GM19455 (cell line): Measurements from ENCODE around the gene DCLRE1B.
"Not testable (repeated sequence)": the region's sequence is repeated elsewhere in the genome, so short reads cannot be mapped to it uniquely, and the experiment has no call there.

Experiments used
- ATAC-seq: cut with Tn5 transposase; IDR thresholded peaks from one replicate; pipeline ENCODE4 v1.9.1; 2021; ENCODE audit not compliant: unreplicated experiment

The DCLRE1B gene

GRCh38 chr1:113946678-113947387 lies 41.7 kb downstream of the DCLRE1B start:
- no peak for ATAC-seq

- no peak for ATAC-seq
These were observed 42.4 kb downstream of the DCLRE1B start for GRCh38 chr1:113947388-113948107.

GRCh38 chr1:113948151-113948550 lies 43.0 kb downstream of the DCLRE1B start:
- not testable (repeated sequence) for ATAC-seq

- no peak for ATAC-seq
These were observed 43.9 kb downstream of the DCLRE1B start for GRCh38 chr1:113949007-113949406.

GRCh38 chr1:113950908-113951307 lies 45.8 kb downstream of the DCLRE1B start:
- no peak for ATAC-seq

GRCh38 chr1:113951719-113952118 lies 46.6 kb downstream of the DCLRE1B start:
- no peak for ATAC-seq

- no peak for ATAC-seq
These were observed 52.9 kb downstream of the DCLRE1B start for GRCh38 chr1:113957984-113958383.

- no peak for ATAC-seq
These were observed 53.6 kb downstream of the DCLRE1B start for GRCh38 chr1:113958691-113959090.

GRCh38 chr1:113963281-113963906 lies 58.3 kb downstream of the DCLRE1B start:
- ATAC-seq = no peak
